ENCODE results near the gene RAB8A. TPM values are rescaled to one million over a fixed set of nuclear protein-coding genes. Genes with fewer than 3 reads are reported as not detected.
"Not testable (repeated sequence)": the region's sequence is repeated elsewhere in the genome, so short reads cannot be mapped to it uniquely, and the experiment has no call there.

RAB8A gene
- polyA plus RNA-seq, 1 donor from 2014 or later = 132 TPM

DNA sequence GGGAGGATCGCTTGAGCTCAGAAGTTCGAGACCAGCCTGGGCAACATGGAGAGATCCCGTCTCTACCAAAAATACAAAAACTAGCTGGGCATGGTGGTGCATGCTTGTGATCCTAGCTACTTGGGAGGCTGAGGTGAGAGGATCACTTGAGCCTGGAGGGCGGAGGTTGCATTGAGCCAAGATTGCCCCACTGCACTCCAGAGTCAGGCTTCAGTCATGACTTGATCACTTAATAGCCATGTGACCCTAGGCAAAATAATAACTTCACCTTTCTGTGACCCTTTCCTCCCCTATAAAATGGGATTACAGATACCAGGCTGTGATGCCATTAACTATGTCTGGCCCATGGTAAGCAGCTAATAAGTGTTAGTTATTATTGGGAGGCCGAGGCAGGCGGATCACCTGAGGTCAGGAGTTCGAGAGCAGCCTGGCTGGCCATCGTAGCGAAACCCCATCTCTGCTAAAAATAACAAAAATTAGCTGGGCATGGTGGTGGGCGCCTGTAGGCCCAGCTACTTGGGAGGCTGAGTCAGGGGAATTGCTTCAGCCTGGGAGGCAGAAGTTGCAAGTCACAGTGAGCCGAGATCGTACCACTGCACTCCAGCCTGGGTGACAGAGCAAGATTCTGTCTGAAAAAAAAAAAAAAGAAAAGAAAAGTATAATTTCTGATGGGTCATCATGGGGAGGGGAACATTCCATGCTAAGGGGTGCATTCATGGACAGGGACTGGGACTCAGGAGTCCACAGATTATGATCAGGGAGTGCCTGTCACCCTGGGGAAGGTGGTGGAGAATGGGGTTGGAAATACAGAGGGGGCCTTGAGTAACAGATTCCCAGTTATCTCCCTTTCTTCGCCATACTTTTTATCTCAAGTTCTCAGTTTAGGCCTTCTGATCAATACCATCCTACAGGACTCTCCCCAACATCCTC is 19.9 kb upstream of the RAB8A start:
- Mint-ChIP-seq H3K4me1 (peaks cover 3 to 10% (median 6%) of the 10 kb centered on the region in 3 donors), H3K27ac (no peak overlapping the region), H3K36me3 (peaks cover 3% of the 10 kb centered on the region)

DNA sequence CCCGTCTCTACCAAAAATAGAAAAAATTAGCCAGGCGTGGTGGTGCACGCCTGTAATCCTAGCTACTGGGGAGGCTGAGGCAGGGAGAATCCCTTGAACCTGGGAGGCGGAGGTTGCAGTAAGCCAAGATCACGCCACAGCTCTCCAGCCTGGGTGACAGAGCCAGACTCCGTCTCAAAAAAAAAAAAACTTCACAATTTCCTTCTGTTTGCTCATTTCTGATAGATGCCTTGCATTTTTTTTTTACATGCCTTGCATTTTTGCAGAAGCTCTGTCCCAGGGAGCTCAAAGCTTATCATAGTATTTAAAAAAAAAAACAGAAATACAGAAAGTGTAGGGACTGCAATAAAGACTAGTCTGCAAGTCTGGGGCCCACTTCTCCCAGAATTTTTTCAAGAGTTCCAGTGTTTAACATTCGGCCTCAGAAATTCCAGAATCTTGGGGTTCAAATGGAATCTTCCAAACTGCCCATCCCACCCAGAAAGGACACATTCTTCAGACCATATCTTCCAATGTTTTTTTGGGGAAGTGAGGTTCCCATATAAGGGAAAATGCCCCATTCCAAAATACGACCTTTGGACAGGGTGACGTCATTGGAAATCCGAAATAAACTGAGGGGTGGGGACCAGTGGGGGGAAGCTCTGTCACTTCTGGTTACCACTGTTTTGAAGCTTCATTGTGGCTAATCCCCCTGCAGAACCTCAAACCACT is 17.2 kb upstream of the RAB8A start:
- Mint-ChIP-seq H3K4me3 (no peak overlapping the region), H3K27ac (peak overlapping the region in 1 of 3 donors; percentile 49), H3K4me1 (peaks cover 0 to 9% (median 6%) of the 10 kb centered on the region in 3 donors), H3K36me3 (peaks cover 3% of the 10 kb centered on the region), H3K27me3 (no peaks in the 10 kb centered on the region), H3K9me3 (no peaks in the 10 kb centered on the region)

More for the DNA sequence above, 19.9 kb upstream of the RAB8A start:
- Mint-ChIP-seq H3K9me3 (no peaks in the 10 kb centered on the region), H3K4me3 (no peak overlapping the region), H3K27me3 (no peaks in the 10 kb centered on the region)

DNA sequence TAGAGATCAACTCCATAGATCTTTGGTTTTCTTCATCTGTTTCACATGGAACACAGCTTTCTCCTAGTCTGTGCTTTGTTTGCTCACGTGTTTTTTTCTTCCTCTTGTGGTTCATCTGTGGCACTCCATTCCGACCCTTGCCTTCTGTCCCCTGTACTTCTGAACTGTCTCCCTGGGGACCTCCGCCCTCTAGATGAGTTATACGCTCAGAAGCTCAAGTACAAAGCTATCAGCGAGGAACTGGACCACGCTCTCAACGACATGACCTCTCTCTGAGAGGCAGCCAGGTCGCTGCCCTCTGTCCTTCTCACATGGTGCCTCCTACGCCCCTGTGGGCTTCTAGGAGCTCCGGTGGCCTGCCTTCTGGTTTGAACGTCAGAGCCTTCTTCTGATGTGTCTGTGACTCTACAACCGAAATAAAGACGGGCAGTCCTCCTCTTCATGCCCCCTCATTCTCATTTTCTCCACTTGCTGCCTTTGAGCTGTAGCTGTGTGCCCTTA is 16.6 kb upstream of the RAB8A start:
- Mint-ChIP-seq H3K4me1 (peaks cover 0 to 10% (median 6%) of the 10 kb centered on the region in 3 donors), H3K9me3 (no peaks in the 10 kb centered on the region), H3K27ac (peak overlapping the region in 1 of 3 donors; percentile 49), H3K27me3 (no peaks in the 10 kb centered on the region), H3K4me3 (peak overlapping the region in 1 of 4 donors; percentile 81), H3K36me3 (peaks cover 5% of the 10 kb centered on the region)

DNA sequence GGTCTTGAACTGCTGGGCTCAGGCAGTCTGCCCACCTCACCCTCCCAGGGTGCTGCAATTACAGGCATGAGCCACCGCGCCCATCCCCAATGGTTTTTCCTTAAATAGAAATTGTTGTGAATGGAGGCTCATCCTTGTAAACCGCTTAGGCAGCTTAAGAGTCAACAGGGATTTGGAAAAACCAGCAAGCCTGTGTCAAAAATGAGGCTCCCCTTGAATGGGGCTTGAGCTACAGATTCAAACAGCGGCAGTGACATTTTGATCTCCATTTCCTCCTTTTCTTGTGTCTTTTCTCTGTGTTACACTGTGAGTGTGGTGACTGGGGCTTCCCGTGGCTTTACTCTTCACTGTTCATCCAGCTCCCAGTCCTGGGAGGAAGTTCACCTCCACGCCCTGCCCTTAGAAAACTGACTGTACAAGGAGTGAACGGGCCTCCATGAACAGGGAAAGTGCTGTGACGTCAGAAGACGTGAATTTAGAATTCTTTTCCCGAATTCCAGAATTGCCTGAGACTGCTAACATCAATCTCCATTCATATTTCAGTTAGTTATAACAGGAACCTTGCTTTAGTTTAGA is 15.3 kb upstream of the RAB8A start:
- H3K9me3 Mint-ChIP-seq = no peaks in the 10 kb centered on the region
- H3K36me3 Mint-ChIP-seq = peaks cover 5% of the 10 kb centered on the region
- H3K27ac Mint-ChIP-seq = no peak overlapping the region
- H3K27me3 Mint-ChIP-seq = no peaks in the 10 kb centered on the region
- H3K4me3 Mint-ChIP-seq = no peak overlapping the region
- H3K4me1 Mint-ChIP-seq = peaks cover 0 to 10% (median 6%) of the 10 kb centered on the region in 3 donors

DNA sequence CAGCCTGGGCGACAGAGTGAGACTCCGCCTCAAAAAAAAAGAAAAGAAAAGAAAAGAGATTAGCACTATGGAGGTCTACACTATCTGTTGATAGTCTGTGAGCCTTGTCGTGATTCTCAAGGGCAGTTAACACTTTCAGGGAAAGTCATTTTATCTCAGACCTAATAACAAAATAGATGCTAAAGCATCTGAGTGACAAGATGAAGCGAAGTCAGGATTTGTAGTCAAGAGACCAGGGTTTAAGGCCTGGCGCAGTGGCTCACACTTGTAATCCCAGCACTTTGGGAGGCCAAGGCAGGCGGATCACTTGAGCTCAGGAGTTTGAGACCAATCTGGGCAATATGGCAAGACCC is 13.3 kb upstream of the RAB8A start:
- no peaks in the 10 kb centered on the region for H3K27me3 Mint-ChIP-seq
- peaks cover 0 to 16% (median 7%) of the 10 kb centered on the region in 3 donors for H3K4me1 Mint-ChIP-seq
- H3K27ac Mint-ChIP-seq = no peak overlapping the region
- no peaks in the 10 kb centered on the region for H3K9me3 Mint-ChIP-seq
- H3K36me3 Mint-ChIP-seq = peaks cover 9% of the 10 kb centered on the region
- no peak overlapping the region for H3K4me3 Mint-ChIP-seq

DNA sequence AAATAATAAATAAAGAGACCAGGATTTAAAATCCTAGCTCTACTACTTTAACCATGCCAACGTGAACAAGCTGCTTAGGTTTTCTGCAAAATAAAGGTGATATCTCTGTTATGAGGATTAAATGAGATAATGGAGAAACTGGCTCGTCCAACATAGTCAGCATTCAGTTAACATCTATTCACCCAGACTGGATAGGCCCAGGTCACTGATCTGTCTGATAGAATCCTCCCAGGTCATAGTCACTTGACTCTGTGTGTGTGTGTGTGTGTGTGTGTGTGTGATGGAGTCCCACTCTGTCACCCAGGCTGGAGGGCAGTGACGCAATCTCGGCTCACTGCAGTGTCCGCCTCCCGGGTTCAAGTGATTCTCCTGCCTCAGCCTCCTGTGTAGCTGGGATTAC is 12.9 kb upstream of the RAB8A start:
- Mint-ChIP-seq H3K27me3 (no peaks in the 10 kb centered on the region), H3K36me3 (peaks cover 7% of the 10 kb centered on the region), H3K27ac (no peak overlapping the region), H3K4me3 (no peak overlapping the region), H3K9me3 (no peaks in the 10 kb centered on the region), H3K4me1 (peaks cover 0 to 16% (median 9%) of the 10 kb centered on the region in 3 donors)

DNA sequence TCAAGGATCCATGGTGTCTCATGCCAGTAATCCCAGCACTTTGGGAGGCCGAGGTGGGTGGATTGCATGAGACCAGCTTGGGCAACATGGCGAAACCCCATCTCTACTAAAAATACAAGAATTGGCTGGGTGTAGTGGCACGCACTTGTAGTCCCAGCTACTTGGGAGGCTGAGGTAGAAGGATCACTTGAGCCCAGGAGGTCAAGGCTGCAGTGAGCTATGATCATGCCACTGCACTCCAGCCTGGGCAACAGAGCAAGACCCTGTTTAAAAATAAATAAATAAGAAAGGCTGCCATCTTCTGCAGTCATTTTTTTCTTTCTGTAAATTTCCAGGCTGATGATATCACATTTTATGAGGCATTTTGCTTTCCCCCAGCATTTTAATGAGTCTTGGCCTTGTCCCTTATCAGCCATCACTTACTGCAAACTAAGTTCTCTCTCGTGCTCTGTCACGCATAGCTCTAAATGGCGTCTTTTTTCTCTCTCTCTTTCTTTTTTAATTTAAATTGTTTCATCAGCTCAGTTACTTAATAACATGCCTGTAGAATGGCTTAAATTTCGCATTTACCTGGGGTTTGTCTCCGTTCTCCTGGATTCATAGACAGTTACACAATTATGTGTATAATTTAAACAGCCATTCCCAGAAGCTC is 12.2 kb upstream of the RAB8A start:
- H3K27ac Mint-ChIP-seq = peak overlapping the region in 2 of 3 donors; percentile 18 to 39
- H3K4me3 Mint-ChIP-seq, H3K27me3 Mint-ChIP-seq, H3K9me3 Mint-ChIP-seq, H3K36me3 Mint-ChIP-seq: not testable (repeated sequence)
- H3K4me1 Mint-ChIP-seq = peaks cover under 1 to 16% (median 9%) of the 10 kb centered on the region in 3 donors

DNA sequence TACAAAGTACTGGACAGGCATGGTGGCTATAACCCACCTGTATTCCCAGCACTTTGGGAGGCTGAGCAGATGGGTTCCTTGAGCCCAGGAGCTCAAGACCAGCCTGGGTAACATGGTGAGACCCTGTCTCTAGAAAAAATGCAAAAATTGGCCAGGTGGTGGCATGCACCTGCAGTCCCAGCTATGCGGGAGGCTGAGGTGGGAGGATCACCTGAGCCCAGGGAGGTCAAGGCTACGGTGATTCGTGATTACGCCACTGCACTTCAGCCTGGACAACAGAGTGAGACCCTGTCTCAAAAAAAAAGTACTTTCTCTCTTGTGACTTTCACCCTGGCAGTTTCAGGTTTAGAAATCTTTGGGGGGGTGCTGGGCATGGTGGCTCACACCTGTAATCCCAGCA is 11.2 kb upstream of the RAB8A start:
- H3K27ac Mint-ChIP-seq = no peak overlapping the region
- H3K4me1 Mint-ChIP-seq = peaks cover 6 to 17% (median 9%) of the 10 kb centered on the region in 3 donors
- no peaks in the 10 kb centered on the region for H3K9me3 Mint-ChIP-seq

DNA sequence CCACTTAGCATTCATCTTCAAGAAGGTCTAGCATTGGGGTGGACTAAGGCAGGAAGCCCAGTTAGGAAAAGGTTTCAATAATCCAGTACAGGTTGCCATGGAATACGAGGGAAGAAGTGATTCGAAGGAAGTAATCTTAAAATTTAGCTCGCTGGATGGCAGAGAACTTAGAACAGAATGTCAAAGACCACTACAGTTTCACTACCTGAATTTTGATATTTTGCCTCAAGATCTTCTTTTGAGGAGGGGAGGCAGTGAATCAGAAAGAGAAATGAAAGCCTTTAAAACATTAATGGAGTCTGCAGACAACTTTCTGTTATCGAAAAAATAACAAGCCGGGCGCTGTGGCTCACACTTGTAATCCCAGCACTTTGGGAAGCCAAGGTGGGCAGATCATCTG is 7.0 kb upstream of the RAB8A start:
- peaks cover 5% of the 10 kb centered on the region for H3K36me3 Mint-ChIP-seq
- no peaks in the 10 kb centered on the region for H3K27me3 Mint-ChIP-seq

More for the DNA sequence above, 11.2 kb upstream of the RAB8A start:
- Mint-ChIP-seq H3K36me3 (peaks cover 7% of the 10 kb centered on the region), H3K27me3 (no peaks in the 10 kb centered on the region), H3K4me3 (no peak overlapping the region)

DNA sequence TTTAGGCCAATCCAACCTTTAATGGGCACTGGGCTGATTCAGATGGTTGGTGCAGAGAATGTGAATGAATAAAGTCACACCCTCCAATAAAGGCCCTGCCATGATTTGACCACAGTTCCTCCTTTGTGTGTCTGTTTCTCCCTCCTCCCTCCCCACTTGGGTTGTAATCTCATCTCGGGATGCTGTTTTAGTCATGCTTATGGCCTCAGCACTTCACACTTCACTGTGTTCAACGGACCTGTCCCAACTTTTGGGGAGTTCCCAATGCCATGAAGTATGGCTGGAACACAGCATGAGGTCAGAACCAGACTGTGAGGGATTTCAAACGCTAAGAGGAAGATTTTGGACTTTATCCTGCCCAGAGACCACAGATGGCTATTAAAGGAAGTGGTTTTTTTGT is 5.6 kb upstream of the RAB8A start:
- Mint-ChIP-seq H3K27me3 (no peaks in the 10 kb centered on the region), H3K4me1 (peaks cover 10 to 19% (median 13%) of the 10 kb centered on the region in 3 donors), H3K27ac (peak overlapping the region in 1 of 3 donors; percentile 5), H3K36me3 (peaks cover 5% of the 10 kb centered on the region), H3K9me3 (no peaks in the 10 kb centered on the region), H3K4me3 (peak overlapping the region in 1 of 4 donors; percentile 58)

More for the DNA sequence above, 7.0 kb upstream of the RAB8A start:
- Mint-ChIP-seq H3K9me3 (no peaks in the 10 kb centered on the region), H3K4me1 (peaks cover 10 to 18% (median 13%) of the 10 kb centered on the region in 3 donors), H3K27ac (peak overlapping the region; percentile 81 to 95 (median 82)), H3K4me3 (peak overlapping the region in 3 of 4 donors; percentile 27 to 74 (median 67))

DNA sequence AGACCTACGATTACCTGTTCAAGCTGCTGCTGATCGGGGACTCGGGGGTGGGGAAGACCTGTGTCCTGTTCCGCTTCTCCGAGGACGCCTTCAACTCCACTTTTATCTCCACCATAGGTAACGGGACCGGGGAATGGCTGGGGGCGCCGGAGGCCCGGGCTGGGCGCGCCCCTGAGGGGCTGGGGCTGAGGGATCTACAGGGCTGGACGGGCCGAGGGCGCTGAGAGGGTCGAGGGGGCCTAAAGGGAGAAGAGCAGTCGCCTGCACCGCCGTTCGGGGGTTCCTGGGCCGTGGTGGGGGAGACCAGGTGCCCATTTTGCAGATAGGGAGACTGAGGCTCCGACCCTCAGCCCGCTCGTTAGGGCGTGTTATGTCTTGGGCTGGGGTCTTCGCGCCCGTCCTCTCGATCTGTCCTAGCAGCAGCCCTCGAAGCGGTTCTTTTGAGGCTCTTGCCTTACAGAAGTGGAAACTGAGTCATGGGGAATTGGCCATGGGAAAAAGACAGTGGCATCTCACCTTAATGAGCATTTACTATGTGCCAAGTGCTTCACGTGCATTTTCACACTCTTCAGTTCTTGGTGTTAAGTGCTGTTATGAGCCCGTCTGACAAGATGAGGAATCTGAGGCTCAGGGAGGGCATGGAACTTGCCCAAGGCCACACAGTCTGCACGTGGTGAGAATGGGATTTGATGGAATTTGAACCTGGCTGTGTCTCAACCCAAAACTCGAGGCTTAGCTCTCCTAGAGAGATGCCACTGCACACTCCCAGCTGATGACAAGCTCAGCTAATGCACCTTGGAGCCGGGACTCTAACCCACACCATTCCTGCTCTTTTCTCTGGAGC is 442 bp downstream of the RAB8A start:
- Mint-ChIP-seq H3K36me3 (no peaks in the 10 kb centered on the region), H3K27me3 (no peaks in the 10 kb centered on the region), H3K4me1 (peaks cover 23 to 38% (median 28%) of the 10 kb centered on the region in 3 donors), H3K9me3 (no peaks in the 10 kb centered on the region), H3K27ac (peak overlapping the region; percentile 87 to 97 (median 93)), H3K4me3 (peak overlapping the region; percentile 91 to 99 (median 98))

DNA sequence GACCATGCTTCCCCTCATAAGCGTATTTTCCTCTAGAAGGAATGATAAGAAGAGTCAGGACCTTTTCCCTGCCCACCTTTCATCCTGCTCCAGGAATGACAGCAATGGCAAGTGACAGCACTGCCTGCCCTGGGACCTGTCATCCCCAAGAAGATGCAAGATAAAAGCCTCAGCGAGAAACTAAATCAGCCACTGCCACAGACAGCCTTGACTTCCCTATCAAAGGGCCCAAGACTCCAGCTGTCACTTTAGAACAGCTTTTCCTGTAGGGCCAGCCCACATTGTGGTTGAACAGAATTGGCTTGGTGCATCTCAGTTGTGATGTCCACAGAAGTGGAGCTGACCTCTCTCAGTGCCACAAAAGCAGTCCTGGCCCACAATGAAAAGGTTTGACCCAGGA is 1.1 kb downstream of the RAB8A start:
- Mint-ChIP-seq H3K4me3 (peak overlapping the region; percentile 91 to 99 (median 98)), H3K9me3 (no peaks in the 10 kb centered on the region), H3K36me3 (peaks cover 2% of the 10 kb centered on the region), H3K27me3 (no peaks in the 10 kb centered on the region), H3K27ac (peak overlapping the region; percentile 87 to 97 (median 93)), H3K4me1 (peaks cover 29 to 44% (median 35%) of the 10 kb centered on the region in 3 donors)

DNA sequence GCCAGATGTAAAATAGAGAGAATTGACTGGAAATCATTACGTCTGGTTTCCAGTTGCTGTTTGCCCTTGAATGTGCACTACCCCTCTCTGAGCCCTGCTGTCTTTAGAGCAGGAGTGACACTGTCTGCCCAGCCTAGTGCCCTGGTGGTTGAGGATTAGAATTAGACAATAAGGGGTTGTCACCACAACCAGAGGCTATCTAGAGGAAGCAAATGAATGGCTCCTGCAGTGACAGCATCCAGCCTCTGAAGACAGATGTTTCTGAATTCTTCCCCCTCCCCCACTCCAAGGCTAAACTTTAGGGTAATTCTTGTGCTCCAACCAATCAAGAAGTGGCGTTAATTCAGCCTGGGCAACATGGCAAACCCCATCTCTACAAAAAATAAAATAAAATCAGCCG is 2.0 kb downstream of the RAB8A start:
- Mint-ChIP-seq H3K27me3 (no peaks in the 10 kb centered on the region), H3K9me3 (no peaks in the 10 kb centered on the region), H3K4me1 (peaks cover 37 to 54% (median 43%) of the 10 kb centered on the region in 3 donors), H3K36me3 (peaks cover 5% of the 10 kb centered on the region), H3K4me3 (peak overlapping the region; percentile 59 to 91 (median 70)), H3K27ac (peak overlapping the region in 2 of 3 donors; percentile 63 to 87)

Data from IgD-negative memory B cell (primary cell).